Keratinocyte (primary cell): ENCODE data around the gene NOS1AP. TPM values are rescaled to one million over a fixed set of nuclear protein-coding genes. Genes with fewer than 3 reads are reported as not detected.

ENCODE experiments used
- DNase-seq: peaks from one replicate; pipeline ENCODE4 v3.0.0-alpha.2; 2011; ENCODE audit warnings: low read depth, missing footprints, low spot score
- FAIRE-seq: peaks from 2 replicates; lab custom pipeline; 2011; peaks lifted over from hg19 to GRCh38; lab: Jason Lieb, UNC
- H2AFZ ChIP-seq: 2 replicates; pipeline ENCODE4 v1.6.0; 2012; ENCODE audit warnings: low read length, control low read depth, inconsistent platforms; ENCODE audit not compliant: control insufficient read depth
- H3K27ac ChIP-seq: 2 replicates; pipeline ENCODE4 v1.5.1; 2011; ENCODE audit warnings: low read length; ENCODE audit not compliant: control insufficient read depth, insufficient read depth
- H3K27me3 ChIP-seq: 3 replicates; pipeline ENCODE4 v1.6.0; 2011; ENCODE audit warnings: low read length; ENCODE audit not compliant: control insufficient read depth, insufficient read depth; ENCODE audit errors: extremely low read depth
- H3K36me3 ChIP-seq, 2 experiments: 2 replicates in 1 of 2; 3 replicates in 1 of 2; pipeline ENCODE4 v1.5.1; 2011; ENCODE audit warnings: low read length in 2 of 2, mild to moderate bottlenecking in 1 of 2; ENCODE audit not compliant: control insufficient read depth in 2 of 2, insufficient read depth in 2 of 2; ENCODE audit errors: extremely low read depth in 1 of 2
- H3K4me1 ChIP-seq: 3 replicates; pipeline ENCODE4 v1.5.1; 2011; ENCODE audit warnings: low read length; ENCODE audit not compliant: control insufficient read depth, insufficient read depth; ENCODE audit errors: extremely low read depth
- H3K4me2 ChIP-seq: 3 replicates; pipeline ENCODE4 v1.6.0; 2011; ENCODE audit warnings: low read depth, low read length; ENCODE audit not compliant: control insufficient read depth, insufficient read depth; ENCODE audit errors: extremely low read depth
- H3K4me3 ChIP-seq, 3 experiments: fragments of 200-600 bp in 1 of 3; sonication (generic) in 1 of 3; 2 replicates in 2 of 3; 3 replicates in 1 of 3; pipeline ENCODE4 v1.5.1; 2011 to 2016; ENCODE audit warnings: low read length in 3 of 3, mild to moderate bottlenecking in 3 of 3, control low read depth in 2 of 3, inconsistent platforms in 1 of 3, low read depth in 1 of 3, mixed read lengths in 1 of 3, mixed run types in 1 of 3, moderate library complexity in 1 of 3; ENCODE audit not compliant: control insufficient read depth in 2 of 3, insufficient read depth in 2 of 3; ENCODE audit errors: extremely low read depth in 1 of 3
- H3K79me2 ChIP-seq: 2 replicates; pipeline ENCODE4 v1.6.0; 2012; ENCODE audit warnings: low read length; ENCODE audit not compliant: control insufficient read depth, insufficient read depth
- H3K9ac ChIP-seq: 3 replicates; pipeline ENCODE4 v1.6.0; 2011; ENCODE audit warnings: low read length; ENCODE audit not compliant: control insufficient read depth, insufficient read depth; ENCODE audit errors: extremely low read depth
- H3K9me1 ChIP-seq: 3 replicates; pipeline ENCODE4 v1.6.0; 2011; ENCODE audit warnings: low read length; ENCODE audit not compliant: control insufficient read depth, insufficient read depth; ENCODE audit errors: extremely low read depth
- H3K9me3 ChIP-seq: 2 replicates; pipeline ENCODE4 v1.5.1; 2012; ENCODE audit warnings: low read depth, low read length; ENCODE audit not compliant: control insufficient read depth
- H4K20me1 ChIP-seq: 3 replicates; pipeline ENCODE4 v1.6.0; 2011; ENCODE audit warnings: low read length; ENCODE audit not compliant: control insufficient read depth, insufficient read depth; ENCODE audit errors: extremely low read depth
- EZH2 ChIP-seq: IDR thresholded peaks from one replicate; pipeline ENCODE4 v1.6.1; 2012; ENCODE audit warnings: inconsistent platforms, mild to moderate bottlenecking, low read length, moderate library complexity
- dilution Hi-C: fragments of 300-500 bp; cut with MboI; formaldehyde crosslinking; loops from one replicate; pipeline ENCODE4 v1.7.0; 2020; ENCODE audit warnings: low sequenced_read_pairs; ENCODE audit not compliant: extremely low pct_ligation_motif_present
- polyA plus RNA-seq, 5 experiments: library from polyadenylated mRNA; depleted of rRNA in 3 of 5; stranded (reverse) in 3 of 5; stranded (forward) in 1 of 5; unstranded in 1 of 5; fragments of >200 nt; gene quantifications; 1 replicate in 1 of 5; 2 replicates in 3 of 5; 3 replicates in 1 of 5; pipeline versions ENCODE4 v1.2.1 to v1.2.3, GENCODE V29; 2011 to 2012; ENCODE audit warnings: missing spikeins in 2 of 5, low read depth in 1 of 5, low replicate concordance in 1 of 5
- TF ChIP-seq, protein P1 (sequence below), 3 experiments: IDR thresholded peaks in 1 of 3; conservative IDR thresholded peaks in 1 of 3; optimal IDR thresholded peaks in 1 of 3; 2 replicates in 2 of 3; 3 replicates in 1 of 3; pipeline versions ENCODE3 to v1.5.1; 2011; ENCODE audit warnings: low read length in 3 of 3, mild to moderate bottlenecking in 3 of 3, moderate library complexity in 2 of 3, control low read depth in 1 of 3, inconsistent platforms in 1 of 3; ENCODE audit not compliant: insufficient read depth in 2 of 3; ENCODE audit errors: extremely low read depth in 1 of 3

NOS1AP gene
- polyA plus RNA-seq, 1 donor (not counting 4 experiments of a cell fraction or from before 2014, with no cell fraction given) = not detected

DNA sequence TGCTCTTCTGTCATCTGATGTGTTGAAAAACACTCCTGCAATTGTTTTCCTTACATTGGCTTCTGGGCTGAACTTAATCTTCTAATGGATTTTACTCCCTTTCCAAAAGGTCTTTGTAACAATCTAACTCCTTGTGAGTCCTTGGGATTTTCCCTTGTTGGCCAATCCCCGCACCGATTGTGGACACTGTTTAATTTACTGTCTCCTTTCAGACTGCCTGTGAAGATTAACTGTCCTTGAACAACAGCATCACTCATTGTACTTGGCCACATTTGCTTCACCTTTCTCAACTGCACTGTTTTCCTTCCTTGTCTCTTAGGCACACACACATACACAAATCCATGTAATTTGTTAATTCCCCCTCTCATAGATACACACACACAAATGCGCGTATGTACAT, 186.8 kb downstream of the NOS1AP start:
- dilution Hi-C loops = no loop called here
- FAIRE-seq (no peak), DNase-seq (no peak)
- Histone ChIP-seq H3K4me1 (no peaks in the 10 kb centered on the region), H3K36me3 (no peaks in the 10 kb centered on the region), H3K9ac (no peak overlapping the region), H3K27me3 (no peaks in the 10 kb centered on the region), H3K79me2 (no peaks in the 10 kb centered on the region), H3K4me2 (no peak overlapping the region), H3K27ac (no peak overlapping the region), H3K9me3 (no peaks in the 10 kb centered on the region), H3K9me1 (no peaks in the 10 kb centered on the region), H3K4me3 (no peak overlapping the region), H2AFZ (no peak overlapping the region), H4K20me1 (no peaks in the 10 kb centered on the region)
- TF ChIP-seq, protein P1, sequence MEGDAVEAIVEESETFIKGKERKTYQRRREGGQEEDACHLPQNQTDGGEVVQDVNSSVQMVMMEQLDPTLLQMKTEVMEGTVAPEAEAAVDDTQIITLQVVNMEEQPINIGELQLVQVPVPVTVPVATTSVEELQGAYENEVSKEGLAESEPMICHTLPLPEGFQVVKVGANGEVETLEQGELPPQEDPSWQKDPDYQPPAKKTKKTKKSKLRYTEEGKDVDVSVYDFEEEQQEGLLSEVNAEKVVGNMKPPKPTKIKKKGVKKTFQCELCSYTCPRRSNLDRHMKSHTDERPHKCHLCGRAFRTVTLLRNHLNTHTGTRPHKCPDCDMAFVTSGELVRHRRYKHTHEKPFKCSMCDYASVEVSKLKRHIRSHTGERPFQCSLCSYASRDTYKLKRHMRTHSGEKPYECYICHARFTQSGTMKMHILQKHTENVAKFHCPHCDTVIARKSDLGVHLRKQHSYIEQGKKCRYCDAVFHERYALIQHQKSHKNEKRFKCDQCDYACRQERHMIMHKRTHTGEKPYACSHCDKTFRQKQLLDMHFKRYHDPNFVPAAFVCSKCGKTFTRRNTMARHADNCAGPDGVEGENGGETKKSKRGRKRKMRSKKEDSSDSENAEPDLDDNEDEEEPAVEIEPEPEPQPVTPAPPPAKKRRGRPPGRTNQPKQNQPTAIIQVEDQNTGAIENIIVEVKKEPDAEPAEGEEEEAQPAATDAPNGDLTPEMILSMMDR (optimal IDR thresholded peaks at IDR 0.05 in 1 of 3, IDR thresholded peaks at IDR 0.05 in 1 of 3, conservative IDR thresholded peaks at IDR 0.05 in 1 of 3; ENCODE audit: extremely low read depth in 1 of 3, insufficient read depth in 2 of 3, low read length in 3 of 3) = no peak
- TF ChIP-seq EZH2 = no peak

DNA sequence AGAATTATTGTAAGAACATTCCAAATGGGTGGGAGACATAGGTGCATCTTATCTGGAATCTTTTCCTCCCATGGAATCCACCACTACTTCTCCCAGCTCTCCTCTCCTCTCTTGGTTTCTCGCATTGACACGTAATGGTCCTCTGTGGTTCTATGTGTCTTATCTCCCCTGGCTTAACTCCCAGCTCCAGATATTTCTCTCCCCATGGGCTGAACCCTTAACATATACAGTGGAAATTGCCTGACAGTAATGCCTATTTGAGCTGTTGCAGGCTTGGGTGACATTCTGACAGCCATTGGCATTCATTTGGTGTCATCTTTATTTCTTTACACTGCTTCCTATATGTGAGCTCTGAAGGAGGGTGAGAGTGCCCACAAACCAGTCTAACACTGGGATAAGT, 188.9 kb downstream of the NOS1AP start:
- DNase-seq (no peak), FAIRE-seq (no peak)
- Histone ChIP-seq H3K4me3 (no peak overlapping the region), H3K9me3 (no peaks in the 10 kb centered on the region), H3K27me3 (no peaks in the 10 kb centered on the region), H2AFZ (no peak overlapping the region), H3K79me2 (no peaks in the 10 kb centered on the region), H3K9ac (no peak overlapping the region), H3K9me1 (no peaks in the 10 kb centered on the region), H3K27ac (no peak overlapping the region), H3K4me2 (no peak overlapping the region), H3K4me1 (no peaks in the 10 kb centered on the region), H4K20me1 (no peaks in the 10 kb centered on the region), H3K36me3 (no peaks in the 10 kb centered on the region)
- no peak for TF ChIP-seq EZH2
- TF ChIP-seq, protein P1 (optimal IDR thresholded peaks at IDR 0.05 in 1 of 3, IDR thresholded peaks at IDR 0.05 in 1 of 3, conservative IDR thresholded peaks at IDR 0.05 in 1 of 3; ENCODE audit: extremely low read depth in 1 of 3, insufficient read depth in 2 of 3, low read length in 3 of 3) = no peak
- dilution Hi-C loops = no loop called here
